ENCODE measurements around the gene MCF2L2. TPM values are rescaled to one million over a fixed set of nuclear protein-coding genes. Genes with fewer than 3 reads are reported as not detected.
"Not testable (repeated sequence)": the region's sequence is repeated elsewhere in the genome, so short reads cannot be mapped to it uniquely, and the experiment has no call there.

The MCF2L2 gene
- polyA plus RNA-seq, 1 experiment: 0.11 TPM

DNA sequence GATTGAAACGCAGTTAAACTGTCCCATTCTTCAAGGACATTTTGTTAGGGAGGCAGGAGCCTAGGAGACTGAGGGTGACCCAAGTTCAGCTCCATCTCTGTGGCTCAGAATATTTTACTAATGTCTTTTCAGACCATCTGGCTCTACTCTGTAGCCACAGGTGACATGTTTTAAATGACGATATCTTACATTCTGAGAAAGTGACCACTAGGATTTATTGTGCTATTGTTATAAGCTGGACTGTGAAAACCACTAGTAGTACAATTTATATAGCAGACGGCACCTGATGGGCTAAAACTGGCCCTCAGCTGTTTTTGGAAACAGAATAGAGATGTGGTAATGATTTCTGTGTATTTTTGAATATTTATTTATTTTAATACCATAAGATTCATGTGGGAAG lies 55.5 kb downstream of the MCF2L2 start:
- Histone ChIP-seq H3K36me3 (ENCODE audit: control insufficient read depth, insufficient read depth, low read length) (no peaks in the 10 kb centered on the region), H3K27me3 (ENCODE audit: control insufficient read depth, insufficient read depth, low read length) (no peaks in the 10 kb centered on the region), H3K4me3 (ENCODE audit: low read depth, low read length) (no peak overlapping the region)
- no peak for DNase-seq (ENCODE audit: low read depth)
- TF ChIP-seq, protein P1, sequence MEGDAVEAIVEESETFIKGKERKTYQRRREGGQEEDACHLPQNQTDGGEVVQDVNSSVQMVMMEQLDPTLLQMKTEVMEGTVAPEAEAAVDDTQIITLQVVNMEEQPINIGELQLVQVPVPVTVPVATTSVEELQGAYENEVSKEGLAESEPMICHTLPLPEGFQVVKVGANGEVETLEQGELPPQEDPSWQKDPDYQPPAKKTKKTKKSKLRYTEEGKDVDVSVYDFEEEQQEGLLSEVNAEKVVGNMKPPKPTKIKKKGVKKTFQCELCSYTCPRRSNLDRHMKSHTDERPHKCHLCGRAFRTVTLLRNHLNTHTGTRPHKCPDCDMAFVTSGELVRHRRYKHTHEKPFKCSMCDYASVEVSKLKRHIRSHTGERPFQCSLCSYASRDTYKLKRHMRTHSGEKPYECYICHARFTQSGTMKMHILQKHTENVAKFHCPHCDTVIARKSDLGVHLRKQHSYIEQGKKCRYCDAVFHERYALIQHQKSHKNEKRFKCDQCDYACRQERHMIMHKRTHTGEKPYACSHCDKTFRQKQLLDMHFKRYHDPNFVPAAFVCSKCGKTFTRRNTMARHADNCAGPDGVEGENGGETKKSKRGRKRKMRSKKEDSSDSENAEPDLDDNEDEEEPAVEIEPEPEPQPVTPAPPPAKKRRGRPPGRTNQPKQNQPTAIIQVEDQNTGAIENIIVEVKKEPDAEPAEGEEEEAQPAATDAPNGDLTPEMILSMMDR (IDR thresholded peaks at IDR 0.05; ENCODE audit: insufficient read depth, low read depth, low read length): no peak
- ChIA-PET CTCF (interaction anchor here (0.9 to 5.6 kb wide), 5 partner anchors 8 to 512 kb away, joined by 3 to 23 read pairs (median 10); partner anchors contain the start of gene PARL), POLR2A (no interaction called here)

GRCh38 chr3:183371600-183371968 lies 56.8 kb downstream of the MCF2L2 start:
- H3K36me3 ChIP-seq (ENCODE audit: control insufficient read depth, insufficient read depth, low read length); POLR2A ChIA-PET; DNase-seq (ENCODE audit: low read depth); H3K27me3 ChIP-seq (ENCODE audit: control insufficient read depth, insufficient read depth, low read length); H3K4me3 ChIP-seq (ENCODE audit: low read depth, low read length): not testable (repeated sequence)
- CTCF ChIA-PET: interaction anchor here (5.6 kb wide), 1 partner anchor 11 kb away, joined by 23 read pairs; no protein-coding TSS in a partner anchor

- POLR2A ChIA-PET: no interaction called here
- Histone ChIP-seq H3K27me3 (ENCODE audit: control insufficient read depth, insufficient read depth, low read length) (no peaks in the 10 kb centered on the region), H3K4me3 (ENCODE audit: low read depth, low read length) (no peak overlapping the region), H3K36me3 (ENCODE audit: control insufficient read depth, insufficient read depth, low read length) (no peaks in the 10 kb centered on the region)
- no peak for DNase-seq (ENCODE audit: low read depth)
- TF ChIP-seq, protein P1 (IDR thresholded peaks at IDR 0.05; ENCODE audit: insufficient read depth, low read depth, low read length): no peak
- CTCF ChIA-PET: interaction anchor here (1.3 to 5.6 kb wide), 2 partner anchors 12 to 185 kb away, joined by 5 to 23 read pairs; no protein-coding TSS in a partner anchor
Measured at GRCh38 chr3:183370391-183370790, 58.0 kb downstream of the MCF2L2 start.

DNA sequence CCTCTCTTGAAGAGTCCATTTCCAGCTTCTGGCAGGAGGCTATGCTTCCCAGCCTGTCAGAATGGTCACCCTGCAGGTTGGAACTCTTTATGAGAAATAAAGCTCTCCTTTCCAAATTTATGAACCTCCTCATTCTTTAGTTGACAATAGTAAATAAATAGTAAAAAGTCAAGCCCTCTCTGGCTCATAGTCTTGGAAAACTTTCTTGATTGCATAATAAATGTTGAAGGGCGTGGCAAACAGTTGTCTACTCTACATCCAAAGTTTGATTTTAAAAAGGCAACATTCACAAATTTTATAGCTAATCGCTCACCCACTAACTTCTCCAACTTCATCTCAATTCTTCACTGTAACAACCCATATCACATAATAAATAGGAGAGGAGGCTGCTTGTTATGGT lies 58.8 kb downstream of the MCF2L2 start:
- ChIA-PET POLR2A (no interaction called here), CTCF (interaction anchor here (1.0 to 5.6 kb wide), 2 partner anchors 13 to 39 kb away, joined by 3 to 23 read pairs; no protein-coding TSS in a partner anchor)
- H3K27me3 ChIP-seq (ENCODE audit: control insufficient read depth, insufficient read depth, low read length): no peaks in the 10 kb centered on the region
- H3K36me3 ChIP-seq (ENCODE audit: control insufficient read depth, insufficient read depth, low read length): no peaks in the 10 kb centered on the region
- no peak overlapping the region for H3K4me3 ChIP-seq (ENCODE audit: low read depth, low read length)
- TF ChIP-seq, protein P1 (IDR thresholded peaks at IDR 0.05; ENCODE audit: insufficient read depth, low read depth, low read length): no peak
- DNase-seq (ENCODE audit: low read depth): no peak

GRCh38 chr3:183369117-183369516 lies 59.3 kb downstream of the MCF2L2 start:
- CTCF ChIA-PET: interaction anchor here (1.0 to 5.6 kb wide), 2 partner anchors 13 to 39 kb away, joined by 3 to 23 read pairs; no protein-coding TSS in a partner anchor
- TF ChIP-seq, protein P1 (IDR thresholded peaks at IDR 0.05; ENCODE audit: insufficient read depth, low read depth, low read length): no peak
- Histone ChIP-seq H3K27me3 (ENCODE audit: control insufficient read depth, insufficient read depth, low read length) (no peaks in the 10 kb centered on the region), H3K4me3 (ENCODE audit: low read depth, low read length) (no peak overlapping the region), H3K36me3 (ENCODE audit: control insufficient read depth, insufficient read depth, low read length) (no peaks in the 10 kb centered on the region)
- no peak for DNase-seq (ENCODE audit: low read depth)
- POLR2A ChIA-PET: no interaction called here

Measured in BJ (cell line).